Kidney epithelial cell (primary cell): ENCODE data around the gene EFNB1. TPM values are rescaled to one million over a fixed set of nuclear protein-coding genes. Genes with fewer than 3 reads are reported as not detected.
"Not testable (repeated sequence)": the region's sequence is repeated elsewhere in the genome, so short reads cannot be mapped to it uniquely, and the experiment has no call there.

Experiments used
- DNase-seq: peaks from one replicate; pipeline ENCODE4 v3.0.0-alpha.2; 2010; ENCODE audit warnings: low read depth
- H3K27me3 ChIP-seq: 2 replicates; pipeline ENCODE4 v1.6.0; 2011; ENCODE audit warnings: low read length; ENCODE audit not compliant: control insufficient read depth, insufficient read depth
- H3K36me3 ChIP-seq: 2 replicates; pipeline ENCODE4 v1.5.1; 2011; ENCODE audit warnings: low read length; ENCODE audit not compliant: control insufficient read depth, insufficient read depth
- H3K4me3 ChIP-seq: 2 replicates; pipeline ENCODE4 v1.5.1; 2011; ENCODE audit warnings: low read depth, mild to moderate bottlenecking, control low read depth, low read length
- CTCF ChIP-seq: IDR thresholded peaks from 2 replicates; pipeline ENCODE4 v1.5.1; 2011; ENCODE audit warnings: mild to moderate bottlenecking, moderate library complexity, low read length, control low read depth, inconsistent platforms; ENCODE audit not compliant: insufficient read depth, poor library complexity, severe bottlenecking
- total RNA-seq: library from RNA; depleted of rRNA; stranded (reverse); fragments of >200 nt; gene quantifications from 2 replicates; pipeline ENCODE4 v1.2.3, GENCODE V29; 2015

EFNB1 gene
- total RNA-seq, 1 donor from 2014 or later, result 45.3 TPM

DNA sequence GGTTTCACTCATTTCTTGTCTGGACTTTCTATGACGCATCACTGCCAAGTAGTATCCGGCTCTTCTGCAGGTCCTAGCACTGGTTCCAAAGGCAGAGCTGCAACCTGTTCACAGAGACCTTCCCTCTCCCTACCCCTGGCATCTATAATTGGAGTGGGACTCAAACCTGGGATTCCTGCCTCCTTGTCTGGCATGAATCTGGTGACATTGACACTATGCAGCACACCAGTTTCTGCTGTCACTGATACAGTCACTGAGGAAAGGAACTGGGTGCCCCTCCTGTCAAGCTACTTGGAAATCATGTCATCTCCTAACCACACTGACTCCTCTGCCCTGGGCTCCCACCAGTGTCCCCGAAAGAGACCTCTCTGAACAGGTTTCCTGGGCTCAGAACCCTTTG lies 33.1 kb upstream of the EFNB1 start:
- Histone ChIP-seq H3K36me3 (no peaks in the 10 kb centered on the region), H3K4me3 (no peak overlapping the region), H3K27me3 (no peaks in the 10 kb centered on the region)
- TF ChIP-seq CTCF, result no peak
- no peak for DNase-seq

- not testable (repeated sequence) for DNase-seq, H3K27me3 ChIP-seq, H3K4me3 ChIP-seq, H3K36me3 ChIP-seq
Observed at GRCh38 chrX:68798400-68798799, 30.4 kb upstream of the EFNB1 start.

- no peak for DNase-seq
- TF ChIP-seq CTCF, result no peak
- H3K36me3 ChIP-seq, result no peaks in the 10 kb centered on the region
- H3K27me3 ChIP-seq, result no peaks in the 10 kb centered on the region
- no peak overlapping the region for H3K4me3 ChIP-seq
Observed at GRCh38 chrX:68801737-68802290, 27.0 kb upstream of the EFNB1 start.

- no peak for DNase-seq
- Histone ChIP-seq H3K27me3 (no peaks in the 10 kb centered on the region), H3K36me3 (no peaks in the 10 kb centered on the region), H3K4me3 (no peak overlapping the region)
- peak; percentile 30 for TF ChIP-seq CTCF
Observed at GRCh38 chrX:68807818-68808217, 21.0 kb upstream of the EFNB1 start.

DNA sequence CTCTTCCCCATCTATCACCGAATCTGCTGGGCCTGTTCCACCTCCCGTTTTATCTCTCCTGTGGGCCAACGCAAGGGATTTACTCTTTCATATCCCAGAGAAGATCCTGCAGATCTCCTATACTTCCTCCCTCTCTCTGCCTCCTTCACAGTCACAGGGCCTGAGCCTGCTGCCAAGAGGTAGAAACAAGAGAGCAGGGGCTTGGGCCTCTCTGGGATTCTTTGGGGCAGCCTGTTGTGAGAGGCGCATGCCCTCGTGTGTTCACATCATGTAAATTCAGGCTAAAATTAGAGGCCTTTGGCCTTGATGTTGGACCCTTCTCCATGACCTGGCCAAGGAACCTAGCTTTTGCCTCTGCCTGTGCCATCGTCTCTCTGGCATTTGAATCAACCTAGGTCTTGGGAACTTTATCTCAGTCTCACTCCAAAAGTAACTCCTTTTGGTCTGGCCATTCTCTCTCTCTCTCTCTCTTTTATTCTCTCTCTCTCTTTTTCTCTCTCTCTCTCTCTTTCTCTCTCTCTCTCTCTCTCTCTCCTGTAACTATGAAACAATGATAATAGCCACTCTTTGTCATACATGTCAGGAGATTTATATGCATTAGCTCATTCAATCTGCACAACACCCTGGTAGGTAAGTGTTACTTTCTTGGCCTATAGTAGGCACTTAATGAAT lies 20.0 kb upstream of the EFNB1 start:
- Histone ChIP-seq H3K36me3 (no peaks in the 10 kb centered on the region), H3K4me3 (no peak overlapping the region), H3K27me3 (no peaks in the 10 kb centered on the region)
- no peak for DNase-seq
- peak; percentile 12 for TF ChIP-seq CTCF

- TF ChIP-seq CTCF, result no peak
- H3K27me3 ChIP-seq, result peaks cover 4% of the 10 kb centered on the region
- no peak overlapping the region for H3K4me3 ChIP-seq
- no peaks in the 10 kb centered on the region for H3K36me3 ChIP-seq
- no peak for DNase-seq
Observed at GRCh38 chrX:68820476-68821110, 8.2 kb upstream of the EFNB1 start.
